Measurements from ENCODE around the gene SP110. TPM values are rescaled to one million over a fixed set of nuclear protein-coding genes. Genes with fewer than 3 reads are reported as not detected.
"Not testable (repeated sequence)": the region's sequence is repeated elsewhere in the genome, so short reads cannot be mapped to it uniquely, and the experiment has no call there.

The SP110 gene
- total RNA-seq, 1 experiment from 2014 or later, result 19.7 TPM

GRCh38 chr2:230127195-230127594 is 92.6 kb downstream of the SP110 start:
- no peak for DNase-seq (ENCODE audit: low read depth)

- peak; percentile 44 for DNase-seq (ENCODE audit: low read depth)
Observed at GRCh38 chr2:230124757-230125431, 94.9 kb downstream of the SP110 start.

DNA sequence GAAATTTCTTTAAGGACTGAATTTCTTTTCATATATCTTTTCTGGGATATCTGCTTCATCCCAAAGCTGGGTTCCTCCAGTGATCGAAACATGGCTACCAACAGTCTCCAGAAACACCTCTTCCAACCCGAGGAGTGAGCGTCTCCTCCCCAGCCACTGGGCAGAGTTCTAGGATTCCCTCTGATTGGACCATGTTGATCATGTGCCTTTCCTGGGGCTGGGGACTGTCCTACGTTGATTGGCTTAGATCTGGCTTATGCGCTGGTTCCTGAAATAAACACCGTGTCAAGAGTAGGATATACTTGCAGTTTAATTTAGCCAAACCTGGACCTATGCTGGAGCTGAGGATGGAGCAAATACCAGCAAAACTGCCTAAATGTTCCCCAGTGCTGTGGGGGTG is 95.5 kb downstream of the SP110 start:
- peak; percentile 21 for DNase-seq (ENCODE audit: low read depth)

DNA sequence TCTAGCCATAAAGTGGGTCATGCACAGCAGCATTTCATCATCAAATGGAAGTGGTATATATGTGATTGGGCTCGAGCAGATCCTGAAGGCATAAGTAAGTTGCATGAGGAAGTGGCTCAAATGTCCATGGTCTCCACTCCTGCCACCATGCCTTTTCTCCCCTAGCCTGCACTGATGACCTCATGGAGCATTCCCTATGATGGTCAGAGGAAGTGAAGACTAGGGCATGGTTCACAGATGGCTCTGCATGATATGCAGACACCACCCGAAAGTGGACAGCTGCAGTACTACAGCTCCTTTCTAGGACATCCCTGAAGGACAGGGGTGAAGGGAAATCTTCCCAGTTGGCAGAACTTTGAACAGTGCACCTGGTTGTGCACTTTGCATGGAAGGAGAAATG is 99.4 kb downstream of the SP110 start:
- not testable (repeated sequence) for DNase-seq (ENCODE audit: low read depth)

GRCh38 chr2:230119827-230120226 is 100.0 kb downstream of the SP110 start:
- DNase-seq (ENCODE audit: low read depth), result not testable (repeated sequence)

Other genes starting within 250 kb of the SP110 start
- not detected in 2 replicates for gene SLC16A14, start 151.1 kb downstream of the SP110 start, total RNA-seq (2014; rRNA removed; shearing (Covaris generic))
- gene SP140, start 5.8 kb upstream of the SP110 start, total RNA-seq (2014; rRNA removed; shearing (Covaris generic)), result 0.12 and 0.59 TPM in 2 replicates
- 9.0 and 15.1 TPM in 2 replicates for gene SP140L, start 107.2 kb upstream of the SP110 start, total RNA-seq (2014; rRNA removed; shearing (Covaris generic))
- gene SP100, start 196.2 kb upstream of the SP110 start, total RNA-seq (2014; rRNA removed; shearing (Covaris generic)), result 127 and 129 TPM in 2 replicates

Measured in RPMI7951 (cell line).